Trophoblast cell (in vitro differentiated cells and primary cell): Measurements from ENCODE around the gene ANKRD45.
"Not testable (repeated sequence)": the region's sequence is repeated elsewhere in the genome, so short reads cannot be mapped to it uniquely, and the experiment has no call there.

Source experiments
- DNase-seq, 2 donors: peaks; one replicate each; pipeline ENCODE4 v3.0.0-alpha.2; 2016
- H2AFZ ChIP-seq: 2 replicates; pipeline ENCODE4 v1.6.1; 2013; ENCODE audit warnings: low read length, moderate library complexity, mild to moderate bottlenecking; ENCODE audit not compliant: insufficient read depth, poor library complexity
- H2AK5ac ChIP-seq: 2 replicates; pipeline ENCODE4 v1.6.1; 2013; ENCODE audit warnings: mild to moderate bottlenecking, low read length
- H2BK120ac ChIP-seq: 2 replicates; pipeline ENCODE4 v1.6.1; 2013; ENCODE audit warnings: low read length, mild to moderate bottlenecking, moderate library complexity; ENCODE audit not compliant: insufficient read depth, poor library complexity
- H2BK12ac ChIP-seq: 2 replicates; pipeline ENCODE4 v1.6.1; 2013; ENCODE audit warnings: mild to moderate bottlenecking, low read length, moderate library complexity
- H2BK5ac ChIP-seq: 2 replicates; pipeline ENCODE4 v1.6.1; 2013; ENCODE audit warnings: low read length, low read depth, moderate library complexity, mild to moderate bottlenecking; ENCODE audit not compliant: poor library complexity
- H3K14ac ChIP-seq: 2 replicates; pipeline ENCODE4 v1.6.1; 2013; ENCODE audit warnings: mild to moderate bottlenecking, low read length
- H3K18ac ChIP-seq: 2 replicates; pipeline ENCODE4 v1.6.1; 2013; ENCODE audit warnings: mild to moderate bottlenecking, low read length
- H3K23ac ChIP-seq: 2 replicates; pipeline ENCODE4 v1.6.1; 2013; ENCODE audit warnings: low read length
- H3K27ac ChIP-seq: 2 replicates; pipeline ENCODE4 v1.5.1; 2013; ENCODE audit warnings: low read depth, mild to moderate bottlenecking, inconsistent platforms, low read length, moderate library complexity
- H3K27me3 ChIP-seq: 2 replicates; pipeline ENCODE4 v1.6.1; 2013; ENCODE audit warnings: inconsistent platforms, mild to moderate bottlenecking, low read length, moderate library complexity; ENCODE audit not compliant: insufficient read depth
- H3K36me3 ChIP-seq, 2 experiments: 1 replicate in 1 of 2; 2 replicates in 1 of 2; pipeline ENCODE4 v1.6.1; 2013; ENCODE audit warnings: low read length in 2 of 2, mild to moderate bottlenecking in 2 of 2, moderate library complexity in 1 of 2; ENCODE audit not compliant: insufficient read depth in 2 of 2, control insufficient read depth in 1 of 2
- H3K4ac ChIP-seq: 2 replicates; pipeline ENCODE4 v1.6.1; 2013; ENCODE audit warnings: low read depth, mild to moderate bottlenecking, low read length, moderate library complexity
- H3K4me1 ChIP-seq, 2 experiments: 1 replicate in 1 of 2; 2 replicates in 1 of 2; pipeline ENCODE4 v1.6.1; 2013; ENCODE audit warnings: low read length in 2 of 2, mild to moderate bottlenecking in 2 of 2, moderate library complexity in 1 of 2; ENCODE audit not compliant: insufficient read depth in 2 of 2, control insufficient read depth in 1 of 2
- H3K4me2 ChIP-seq: 2 replicates; pipeline ENCODE4 v1.6.1; 2013; ENCODE audit warnings: inconsistent platforms, mild to moderate bottlenecking, low read length, moderate library complexity
- H3K4me3 ChIP-seq: 2 replicates; pipeline ENCODE4 v1.5.1; 2013; ENCODE audit warnings: mild to moderate bottlenecking, low read depth, low read length, inconsistent platforms
- H3K79me1 ChIP-seq: one replicate; pipeline ENCODE4 v1.6.1; 2013; ENCODE audit warnings: low read length
- H3K79me2 ChIP-seq: 2 replicates; pipeline ENCODE4 v1.6.1; 2013; ENCODE audit warnings: low read length, mild to moderate bottlenecking; ENCODE audit not compliant: control insufficient read depth, insufficient read depth, poor library complexity
- H3K9ac ChIP-seq: 2 replicates; pipeline ENCODE4 v1.6.1; 2013; ENCODE audit warnings: mild to moderate bottlenecking, low read length
- H3K9me3 ChIP-seq: 2 replicates; pipeline ENCODE4 v1.6.1; 2013; ENCODE audit warnings: low read depth, mild to moderate bottlenecking, control low read depth, inconsistent platforms, low read length; ENCODE audit not compliant: insufficient read depth
- H4K12ac ChIP-seq: 2 replicates; pipeline ENCODE4 v1.6.1; 2013; ENCODE audit warnings: low read depth, mild to moderate bottlenecking, low read length, moderate library complexity
- H4K8ac ChIP-seq: 2 replicates; pipeline ENCODE4 v1.6.1; 2013; ENCODE audit warnings: low read depth, mild to moderate bottlenecking, low read length, moderate library complexity
- H4K91ac ChIP-seq: one replicate; pipeline ENCODE4 v1.6.1; 2013; ENCODE audit warnings: low read depth, mild to moderate bottlenecking, low read length, moderate library complexity
- WGBS: extraction: QIAGEN DNeasy Blood & Tissue Kit; methylation state at CpG from one replicate; pipeline ENCODE4 v1.1.7; 2013; ENCODE audit warnings: missing lambda C conversion rate; ENCODE audit not compliant: insufficient read length, insufficient coverage; ENCODE audit errors: extremely low coverage; 5-methylcytosine and 5-hydroxymethylcytosine counted together

The ANKRD45 gene

DNA sequence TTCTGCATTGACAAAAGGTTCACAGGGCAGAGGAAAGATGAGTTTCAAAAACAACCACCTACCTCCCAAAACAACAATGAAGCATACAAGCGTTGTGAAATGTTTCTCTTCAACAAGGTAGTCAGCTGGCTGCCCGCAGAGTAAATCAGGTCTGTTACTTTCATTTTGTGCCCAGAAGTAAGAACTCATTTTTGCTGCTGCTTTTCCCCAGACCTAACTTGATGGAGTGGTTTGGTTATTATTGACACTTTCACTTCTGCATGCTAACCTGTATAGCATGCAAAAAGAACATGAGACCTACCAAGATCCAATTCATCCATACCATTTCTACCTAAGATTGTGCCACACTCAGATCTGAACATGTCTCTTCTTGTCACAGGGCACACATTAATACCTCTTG lies 68.1 kb downstream of the ANKRD45 start:
- Histone ChIP-seq H3K14ac (no peak overlapping the region), H3K36me3 (no peaks in the 10 kb centered on the region), H2AK5ac (no peak overlapping the region), H2AFZ (no peak overlapping the region), H4K12ac (no peak overlapping the region), H3K4ac (no peak overlapping the region), H2BK5ac (no peak overlapping the region), H3K4me1 (no peaks in the 10 kb centered on the region), H3K9ac (no peak overlapping the region), H4K91ac (no peak overlapping the region), H2BK120ac (no peak overlapping the region), H3K27me3 (no peaks in the 10 kb centered on the region), H3K23ac (no peak overlapping the region), H3K27ac (no peak overlapping the region), H3K4me3 (no peak overlapping the region), H3K79me2 (no peaks in the 10 kb centered on the region), H3K79me1 (no peaks in the 10 kb centered on the region), H2BK12ac (no peak overlapping the region), H3K9me3 (no peaks in the 10 kb centered on the region), H3K18ac (no peak overlapping the region), H3K4me2 (no peak overlapping the region), H4K8ac (no peak overlapping the region)
- WGBS = no CpG with 5 or more reads among the region's 2 CpGs
- DNase-seq = peak in 1 of 2 donors; percentile 2

DNA sequence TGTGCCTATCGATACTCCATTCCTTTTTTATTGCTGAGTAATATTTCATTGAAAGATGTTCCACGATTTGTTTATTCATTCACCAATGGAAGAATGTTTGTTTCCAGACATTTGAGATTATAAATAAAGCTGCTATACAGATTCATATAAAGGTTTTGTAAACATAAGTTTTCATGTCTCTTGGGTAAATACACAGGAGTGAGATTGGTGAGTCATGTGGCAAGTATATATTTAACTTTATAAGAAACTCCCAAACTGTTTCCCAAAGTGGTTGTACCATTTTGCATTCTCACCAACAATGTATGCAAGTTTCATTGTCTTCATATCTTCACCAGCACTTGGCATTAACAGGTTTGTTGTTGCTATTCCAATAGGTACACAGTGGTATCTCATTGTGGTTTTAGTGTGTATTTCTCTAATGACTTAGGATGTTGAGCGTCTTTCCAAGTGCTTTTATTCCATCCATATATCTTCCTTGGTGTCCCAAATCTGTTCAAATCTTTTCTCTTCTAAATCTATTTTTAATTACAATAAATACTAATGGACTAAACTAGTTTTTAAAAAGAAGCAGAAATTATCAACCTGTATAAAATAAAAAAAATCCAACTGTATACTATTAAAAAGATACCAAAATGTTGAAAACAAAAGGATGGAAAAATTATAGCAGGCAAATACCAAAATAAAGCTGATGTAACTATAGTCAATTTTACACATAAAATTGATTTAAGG lies 73.4 kb downstream of the ANKRD45 start:
- no peak overlapping the region for H3K4me2 ChIP-seq
- no peak overlapping the region for H2AK5ac ChIP-seq
- no peak overlapping the region for H2BK12ac ChIP-seq
- H3K9ac ChIP-seq = no peak overlapping the region
- no peak overlapping the region for H2BK120ac ChIP-seq
- no CpG with 5 or more reads among the region's 3 CpGs for WGBS
- H3K79me2 ChIP-seq = no peaks in the 10 kb centered on the region
- no peak overlapping the region for H3K18ac ChIP-seq
- no peak overlapping the region for H4K12ac ChIP-seq
- no peaks in the 10 kb centered on the region for H3K36me3 ChIP-seq
- no peak overlapping the region for H4K91ac ChIP-seq
- H2BK5ac ChIP-seq = no peak overlapping the region
- H3K4me3 ChIP-seq = no peak overlapping the region
- H3K4me1 ChIP-seq = no peaks in the 10 kb centered on the region
- no peak overlapping the region for H3K14ac ChIP-seq
- H3K9me3 ChIP-seq = no peaks in the 10 kb centered on the region
- H4K8ac ChIP-seq = no peak overlapping the region
- H3K23ac ChIP-seq = no peak overlapping the region
- H3K79me1 ChIP-seq = no peaks in the 10 kb centered on the region
- DNase-seq = no peak
- H3K27ac ChIP-seq = no peak overlapping the region
- H2AFZ ChIP-seq = no peak overlapping the region
- H3K27me3 ChIP-seq = no peaks in the 10 kb centered on the region
- no peak overlapping the region for H3K4ac ChIP-seq

DNA sequence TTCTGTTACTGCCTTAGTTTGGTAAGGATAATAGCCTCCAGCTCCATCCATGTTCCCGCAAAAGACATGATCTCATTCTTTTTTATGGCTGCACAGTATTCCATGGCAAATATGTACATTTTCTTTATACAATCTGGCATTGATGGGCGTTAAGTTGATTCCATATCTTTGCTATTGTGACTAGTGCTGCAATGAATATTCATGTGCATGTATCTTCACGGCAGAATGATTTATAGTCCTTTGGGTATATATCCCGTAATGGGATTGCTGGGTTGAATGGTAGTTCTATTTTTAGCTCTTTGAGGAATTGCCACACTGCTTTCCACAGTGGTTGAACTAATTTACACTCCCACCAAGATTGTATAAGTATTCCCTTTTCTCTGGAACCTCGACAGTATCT lies 78.5 kb downstream of the ANKRD45 start:
- H3K36me3 ChIP-seq, H2BK5ac ChIP-seq, H4K91ac ChIP-seq, DNase-seq, H3K79me1 ChIP-seq, H3K27me3 ChIP-seq, H3K14ac ChIP-seq, H2AK5ac ChIP-seq, H3K27ac ChIP-seq, H4K12ac ChIP-seq, H3K4me2 ChIP-seq, H3K9me3 ChIP-seq, H3K4me3 ChIP-seq, H4K8ac ChIP-seq, H2AFZ ChIP-seq, H3K4ac ChIP-seq, H3K79me2 ChIP-seq, H2BK120ac ChIP-seq, H2BK12ac ChIP-seq, H3K9ac ChIP-seq, H3K18ac ChIP-seq, H3K23ac ChIP-seq, H3K4me1 ChIP-seq: not testable (repeated sequence)
- WGBS = no CpG with 5 or more reads among the region's 5 CpGs

DNA sequence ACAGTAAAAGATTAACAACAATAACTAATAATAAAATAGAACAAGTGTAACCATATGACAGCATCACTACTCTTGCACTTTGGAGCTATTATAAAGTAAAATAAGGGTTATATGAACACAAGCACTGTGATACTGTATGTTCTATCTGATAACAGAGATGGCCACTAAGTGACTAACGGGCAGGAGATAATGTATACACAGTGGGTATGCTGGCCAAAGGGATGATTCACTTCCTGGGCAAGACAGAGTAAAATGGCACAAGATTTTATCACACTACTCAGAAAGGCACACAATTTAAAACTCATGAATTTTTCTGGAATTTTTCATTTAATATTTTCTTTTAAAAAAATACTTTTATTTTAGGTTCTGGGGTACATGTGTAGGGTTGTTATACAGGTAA lies 79.1 kb downstream of the ANKRD45 start:
- Histone ChIP-seq H2BK5ac (no peak overlapping the region), H3K36me3 (no peaks in the 10 kb centered on the region), H2BK120ac (no peak overlapping the region), H4K8ac (no peak overlapping the region), H3K4me1 (no peaks in the 10 kb centered on the region), H3K9ac (no peak overlapping the region), H3K14ac (no peak overlapping the region), H3K4me3 (no peak overlapping the region), H3K9me3 (no peaks in the 10 kb centered on the region), H3K27me3 (no peaks in the 10 kb centered on the region), H3K27ac (no peak overlapping the region), H3K79me1 (no peaks in the 10 kb centered on the region), H4K91ac (no peak overlapping the region), H2AK5ac (no peak overlapping the region), H3K18ac (no peak overlapping the region), H4K12ac (no peak overlapping the region), H2AFZ (no peak overlapping the region), H3K4ac (no peak overlapping the region), H2BK12ac (no peak overlapping the region), H3K23ac (no peak overlapping the region), H3K4me2 (no peak overlapping the region), H3K79me2 (no peaks in the 10 kb centered on the region)
- no CpG with 5 or more reads among the region's 1 CpG for WGBS
- DNase-seq = no peak
